Measurements from ENCODE around the gene SYCP1. TPM values are rescaled to one million over a fixed set of nuclear protein-coding genes. Genes with fewer than 3 reads are reported as not detected.
"Not testable (repeated sequence)": the region's sequence is repeated elsewhere in the genome, so short reads cannot be mapped to it uniquely, and the experiment has no call there.

SYCP1 gene
- total RNA-seq, 2 experiments from 2014 or later: not detected

- POLR2A ChIA-PET: no interaction called here
- CTCF ChIA-PET: no interaction called here
These were observed 101.9 kb downstream of the SYCP1 start for GRCh38 chr1:114956570-114956969.

- ChIA-PET CTCF (no interaction called here), POLR2A (no interaction called here)
These were observed 104.8 kb downstream of the SYCP1 start for GRCh38 chr1:114959423-114959822.

- ChIA-PET CTCF (interaction anchor here (0.6 to 2.0 kb wide), 4 partner anchors 76 to 615 kb away, joined by 3 to 6 read pairs (median 3); no protein-coding TSS in a partner anchor), POLR2A (no interaction called here)
These were observed 122.2 kb downstream of the SYCP1 start for GRCh38 chr1:114976891-114977290.

- ChIA-PET POLR2A (no interaction called here), CTCF (interaction anchor here (1.3 kb wide), 1 partner anchor 133 kb away, joined by 10 read pairs; no protein-coding TSS in a partner anchor)
These were observed 124.7 kb downstream of the SYCP1 start for GRCh38 chr1:114979278-114979891.

- POLR2A ChIA-PET: no interaction called here
- CTCF ChIA-PET: interaction anchor here (0.6 to 1.8 kb wide), 3 partner anchors 130 to 626 kb away, joined by 3 to 7 read pairs (median 6); no protein-coding TSS in a partner anchor
These were observed 127.6 kb downstream of the SYCP1 start for GRCh38 chr1:114982251-114982650.

- ChIA-PET POLR2A (no interaction called here), CTCF (no interaction called here)
These were observed 131.6 kb downstream of the SYCP1 start for GRCh38 chr1:114986286-114986685.

- ChIA-PET CTCF (no interaction called here), POLR2A (no interaction called here)
These were observed 133.4 kb downstream of the SYCP1 start for GRCh38 chr1:114988095-114988494.

- ChIA-PET CTCF (no interaction called here), POLR2A (no interaction called here)
These were observed 143.0 kb downstream of the SYCP1 start for GRCh38 chr1:114997510-114998289.

GRCh38 chr1:115006191-115006590 lies 151.5 kb downstream of the SYCP1 start:
- POLR2A ChIA-PET: no interaction called here

GRCh38 chr1:115012006-115012405 lies 157.3 kb downstream of the SYCP1 start:
- POLR2A ChIA-PET: no interaction called here
- CTCF ChIA-PET: no interaction called here

More at GRCh38 chr1:115006191-115006590, 151.5 kb downstream of the SYCP1 start:
- CTCF ChIA-PET: no interaction called here

- ChIA-PET CTCF (no interaction called here), POLR2A (no interaction called here)
These were observed 157.8 kb downstream of the SYCP1 start for GRCh38 chr1:115012434-115012833.

- ChIA-PET POLR2A (no interaction called here), CTCF (no interaction called here)
These were observed 159.1 kb downstream of the SYCP1 start for GRCh38 chr1:115013792-115014191.

- POLR2A ChIA-PET, CTCF ChIA-PET: not testable (repeated sequence)
These were observed 164.9 kb downstream of the SYCP1 start for GRCh38 chr1:115019549-115019948.

- ChIA-PET CTCF (no interaction called here), POLR2A (no interaction called here)
These were observed 166.5 kb downstream of the SYCP1 start for GRCh38 chr1:115021145-115021544.

- ChIA-PET CTCF (interaction anchor here (1.0 kb wide), 1 partner anchor 11 kb away, joined by 3 read pairs; no protein-coding TSS in a partner anchor), POLR2A (no interaction called here)
These were observed 168.9 kb downstream of the SYCP1 start for GRCh38 chr1:115023593-115023992.

- ChIA-PET POLR2A (no interaction called here), CTCF (interaction anchor here (1.1 kb wide), 1 partner anchor 24 kb away, joined by 4 read pairs; no protein-coding TSS in a partner anchor)
These were observed 174.9 kb downstream of the SYCP1 start, which contains the start of gene TSHB for GRCh38 chr1:115029526-115029925. Gene TSHB, plus strand, starts transcription at chr1:115029826. Its CDS starts 3,537 bp downstream, at chr1:115033363.

- ChIA-PET POLR2A (no interaction called here), CTCF (no interaction called here)
These were observed 176.9 kb downstream of the SYCP1 start for GRCh38 chr1:115031595-115031994.

GRCh38 chr1:115035652-115036051 lies 181.0 kb downstream of the SYCP1 start:
- CTCF ChIA-PET: no interaction called here
- POLR2A ChIA-PET: no interaction called here

GRCh38 chr1:115036814-115037507 lies 182.3 kb downstream of the SYCP1 start:
- ChIA-PET CTCF (no interaction called here), POLR2A (no interaction called here)

- POLR2A ChIA-PET: no interaction called here
- CTCF ChIA-PET: interaction anchor here (1.1 kb wide), 1 partner anchor 12 kb away, joined by 3 read pairs; no protein-coding TSS in a partner anchor
These were observed 185.8 kb downstream of the SYCP1 start for GRCh38 chr1:115040501-115040900.

GRCh38 chr1:115041654-115042053 lies 187.0 kb downstream of the SYCP1 start:
- ChIA-PET CTCF (no interaction called here), POLR2A (no interaction called here)
